Measurements from ENCODE around the gene UBASH3B. TPM values are rescaled to one million over a fixed set of nuclear protein-coding genes. Genes with fewer than 3 reads are reported as not detected.
A peak's percentile ranks its signal among the peaks of the same experiment; 100 is the strongest.

UBASH3B gene
- total RNA-seq, 2 experiments from 2014 or later: 54.7 to 73.0 TPM

DNA sequence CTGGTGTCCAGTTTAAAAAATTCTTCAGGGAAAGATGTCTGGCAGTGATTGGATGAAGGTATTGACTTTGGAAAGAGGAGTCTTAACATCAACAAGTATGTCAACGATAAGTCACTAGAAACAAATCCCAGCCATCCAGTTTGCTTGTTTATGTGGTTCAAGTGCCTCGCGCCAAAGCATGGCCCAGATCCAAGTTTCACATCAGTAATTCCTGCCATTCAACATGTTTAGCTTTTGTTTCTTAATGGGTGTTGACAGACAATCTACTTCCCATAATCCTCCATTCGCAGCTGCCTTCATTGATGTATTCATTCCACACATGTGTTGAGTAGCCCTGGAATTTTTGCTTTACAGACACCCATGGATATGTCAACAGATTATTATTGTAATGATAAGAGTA lies 77.8 kb downstream of the UBASH3B start:
- no TSS peak for BruUV-seq (replicated peaks)
- Histone ChIP-seq H4K20me1 (ENCODE audit: insufficient read depth, low read length) (no peaks in the 10 kb centered on the region), H2AFZ (ENCODE audit: low read length) (no peak overlapping the region), H3K4me1 (ENCODE audit: insufficient read depth, low read length, poor library complexity, severe bottlenecking) (peaks cover 46% of the 10 kb centered on the region), H3K4me3 (ENCODE audit: low read depth, low read length, poor library complexity, severe bottlenecking) (no peak overlapping the region), H3K9me3 (ENCODE audit: low read length) (no peaks in the 10 kb centered on the region), H3K9me2 (ENCODE audit: insufficient read depth, low read length) (no peaks in the 10 kb centered on the region), H3K4me2 (ENCODE audit: low read length) (no peak overlapping the region), H3K36me3 (ENCODE audit: insufficient read depth, low read length) (peaks cover 18% of the 10 kb centered on the region), H3K79me2 (ENCODE audit: insufficient read depth, low read depth, low read length) (peaks cover 4% of the 10 kb centered on the region; the same call in 1 of the 2 replicates), H3K27ac (ENCODE audit: low read depth, low read length, poor library complexity, severe bottlenecking) (no peak overlapping the region)
- no peak for DNase-seq (ENCODE audit: low spot score)
- TF ChIP-seq, protein P1, sequence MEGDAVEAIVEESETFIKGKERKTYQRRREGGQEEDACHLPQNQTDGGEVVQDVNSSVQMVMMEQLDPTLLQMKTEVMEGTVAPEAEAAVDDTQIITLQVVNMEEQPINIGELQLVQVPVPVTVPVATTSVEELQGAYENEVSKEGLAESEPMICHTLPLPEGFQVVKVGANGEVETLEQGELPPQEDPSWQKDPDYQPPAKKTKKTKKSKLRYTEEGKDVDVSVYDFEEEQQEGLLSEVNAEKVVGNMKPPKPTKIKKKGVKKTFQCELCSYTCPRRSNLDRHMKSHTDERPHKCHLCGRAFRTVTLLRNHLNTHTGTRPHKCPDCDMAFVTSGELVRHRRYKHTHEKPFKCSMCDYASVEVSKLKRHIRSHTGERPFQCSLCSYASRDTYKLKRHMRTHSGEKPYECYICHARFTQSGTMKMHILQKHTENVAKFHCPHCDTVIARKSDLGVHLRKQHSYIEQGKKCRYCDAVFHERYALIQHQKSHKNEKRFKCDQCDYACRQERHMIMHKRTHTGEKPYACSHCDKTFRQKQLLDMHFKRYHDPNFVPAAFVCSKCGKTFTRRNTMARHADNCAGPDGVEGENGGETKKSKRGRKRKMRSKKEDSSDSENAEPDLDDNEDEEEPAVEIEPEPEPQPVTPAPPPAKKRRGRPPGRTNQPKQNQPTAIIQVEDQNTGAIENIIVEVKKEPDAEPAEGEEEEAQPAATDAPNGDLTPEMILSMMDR (conservative IDR thresholded peaks at IDR 0.05; ENCODE audit: low read length): no peak
- TF ChIP-seq EZH2phosphoT487 (IDR thresholded peaks at IDR 0.05; ENCODE audit: borderline replicate concordance, low read depth, low read length): no peak
- intact Hi-C loops (cut with micrococcal nuclease; ENCODE audit: unreplicated experiment): no loop called here
- POLR2A ChIA-PET: interaction anchor here (1.5 to 3.2 kb wide), 3 partner anchors 10 to 38 kb away, joined by 4 to 10 read pairs (median 4); no protein-coding TSS in a partner anchor
- CTCF ChIA-PET (ENCODE audit: unreplicated experiment): no interaction called here

DNA sequence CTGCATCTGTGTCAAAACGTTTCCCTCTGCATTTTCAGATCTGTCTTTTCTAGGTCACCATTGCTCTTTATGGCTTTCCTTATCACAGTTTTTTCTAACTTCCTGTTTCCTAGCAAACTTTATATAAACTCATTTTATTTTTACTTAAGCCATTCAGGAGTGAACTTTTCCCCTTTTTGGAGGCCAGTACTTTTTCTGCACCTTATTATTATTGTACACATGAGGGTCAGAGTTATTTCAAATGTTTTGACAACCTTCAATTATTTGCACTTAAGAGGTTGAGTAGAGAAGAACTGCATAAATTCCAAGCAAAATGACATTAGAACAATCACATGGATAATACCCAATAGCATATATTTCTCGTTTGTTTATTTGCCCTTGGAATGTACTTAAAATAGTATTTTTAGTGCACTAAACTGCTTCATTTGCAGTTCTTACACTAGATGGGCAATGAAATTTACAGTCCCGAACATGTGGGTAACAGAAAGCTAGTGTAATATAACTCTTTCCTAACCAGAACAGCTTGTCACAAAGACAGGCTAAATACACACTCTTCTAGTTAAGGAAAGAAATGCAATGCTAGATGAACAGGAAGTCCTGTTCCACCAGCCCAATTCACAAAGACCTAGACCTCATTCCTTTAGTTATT lies 79.5 kb downstream of the UBASH3B start:
- DNase-seq (ENCODE audit: low spot score): no peak
- H4K20me1 ChIP-seq (ENCODE audit: insufficient read depth, low read length): no peaks in the 10 kb centered on the region
- H2AFZ ChIP-seq (ENCODE audit: low read length): no peak overlapping the region
- peaks cover 4% of the 10 kb centered on the region; the same call in 1 of the 2 replicates for H3K79me2 ChIP-seq (ENCODE audit: insufficient read depth, low read depth, low read length)
- no peak overlapping the region for H3K4me3 ChIP-seq (ENCODE audit: low read depth, low read length, poor library complexity, severe bottlenecking)
- intact Hi-C loops (cut with micrococcal nuclease; ENCODE audit: unreplicated experiment): no loop called here
- H3K36me3 ChIP-seq (ENCODE audit: insufficient read depth, low read length): peaks cover 18% of the 10 kb centered on the region
- ChIA-PET CTCF (ENCODE audit: unreplicated experiment) (interaction anchor here (0.6 kb wide), 1 partner anchor 12 kb away, joined by 3 read pairs; no protein-coding TSS in a partner anchor), POLR2A (interaction anchor here (0.6 to 1.6 kb wide), 8 partner anchors 8 to 79 kb away, joined by 3 to 7 read pairs (median 4); partner anchors contain the start of gene UBASH3B)
- TF ChIP-seq EZH2phosphoT487 (IDR thresholded peaks at IDR 0.05; ENCODE audit: borderline replicate concordance, low read depth, low read length): no peak
- TF ChIP-seq, protein P1 (conservative IDR thresholded peaks at IDR 0.05; ENCODE audit: low read length): no peak
- no peak overlapping the region for H3K27ac ChIP-seq (ENCODE audit: low read depth, low read length, poor library complexity, severe bottlenecking)
- no peaks in the 10 kb centered on the region for H3K9me3 ChIP-seq (ENCODE audit: low read length)
- TSS peak; percentile 16 for BruUV-seq (replicated peaks)
- peak overlapping the region; percentile 29 for H3K4me2 ChIP-seq (ENCODE audit: low read length)
- H3K4me1 ChIP-seq (ENCODE audit: insufficient read depth, low read length, poor library complexity, severe bottlenecking): peaks cover 35% of the 10 kb centered on the region
- H3K9me2 ChIP-seq (ENCODE audit: insufficient read depth, low read length): no peaks in the 10 kb centered on the region

All from OCI-LY7 (cell line).